ENCODE results near the gene CD248.

DNA sequence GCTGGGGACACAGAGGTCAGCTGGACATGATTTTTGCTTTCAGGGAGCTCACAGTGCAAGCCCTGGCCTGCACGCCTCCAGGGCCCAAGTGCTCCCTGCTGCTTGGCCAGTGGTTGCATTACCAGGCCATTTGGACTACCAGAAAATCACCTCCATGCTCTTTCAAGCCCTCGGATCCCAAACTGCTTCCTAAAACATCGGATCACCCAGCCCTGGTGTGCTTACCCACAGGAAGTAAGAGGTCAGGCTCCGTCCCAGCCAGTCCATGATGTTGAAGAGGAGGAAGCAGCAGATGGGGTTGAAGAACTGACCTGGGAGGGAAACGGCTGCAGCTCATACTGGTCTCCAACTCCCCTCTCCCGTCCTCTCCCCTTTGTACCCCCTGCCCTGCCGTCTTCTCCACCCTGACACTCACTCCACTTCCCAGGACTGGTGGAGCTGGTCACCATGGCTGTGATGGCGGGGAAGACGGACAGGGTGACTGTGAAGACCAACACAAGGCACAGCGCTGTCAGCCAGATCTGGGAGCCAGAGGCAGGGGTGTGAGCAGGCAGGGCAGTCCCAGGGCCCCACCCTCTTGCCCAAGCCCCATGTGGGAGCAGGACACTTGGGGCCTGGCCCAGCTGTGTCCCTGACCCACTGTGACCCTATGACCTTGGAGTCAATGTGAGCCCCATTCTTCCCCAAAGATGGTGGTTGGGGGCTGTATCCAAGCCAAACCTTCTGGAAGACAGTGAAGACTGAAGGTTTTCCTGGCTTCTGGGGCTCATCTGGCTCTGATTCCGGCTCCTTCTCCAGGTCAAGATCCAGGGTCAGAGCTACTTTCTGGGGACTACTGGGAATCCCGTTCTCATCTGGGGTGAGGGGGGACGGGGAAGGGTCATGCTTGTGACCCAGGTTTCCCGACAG lies 49.1 kb upstream of the CD248 start:
- no peak for TF ChIP-seq CTCF (IDR thresholded peaks at IDR 0.05)
- TF ChIP-seq POLR2AphosphoS5 (IDR thresholded peaks at IDR 0.05), result no peak

Measured in stomach (tissue), 4 donors.